HG03565 (cell line): Measurements from ENCODE around the gene PLXNA2.

Experiments
- ATAC-seq: cut with Tn5 transposase; IDR thresholded peaks from one replicate; pipeline ENCODE4 v1.9.1; 2021; ENCODE audit warnings: mild to moderate bottlenecking, moderate library complexity; ENCODE audit not compliant: unreplicated experiment

Gene PLXNA2

GRCh38 chr1:208052926-208053407 lies 191.2 kb downstream of the PLXNA2 start:
- no peak for ATAC-seq

- ATAC-seq = no peak
Measured at GRCh38 chr1:208052135-208052534, 192.0 kb downstream of the PLXNA2 start.

GRCh38 chr1:208051651-208052050 lies 192.5 kb downstream of the PLXNA2 start:
- no peak for ATAC-seq

GRCh38 chr1:208048904-208049303 lies 195.3 kb downstream of the PLXNA2 start:
- no peak for ATAC-seq

GRCh38 chr1:208047975-208048374 lies 196.2 kb downstream of the PLXNA2 start:
- ATAC-seq = no peak

- ATAC-seq = no peak
Measured at GRCh38 chr1:208047476-208047934, 196.7 kb downstream of the PLXNA2 start.

GRCh38 chr1:208045463-208046260 lies 198.5 kb downstream of the PLXNA2 start:
- no peak for ATAC-seq

GRCh38 chr1:208044589-208045462 lies 199.4 kb downstream of the PLXNA2 start:
- ATAC-seq = no peak

- no peak for ATAC-seq
Measured at GRCh38 chr1:208043691-208044181, 200.4 kb downstream of the PLXNA2 start.

- no peak for ATAC-seq
Measured at GRCh38 chr1:208042868-208043267, 201.3 kb downstream of the PLXNA2 start.

- ATAC-seq = no peak
Measured at GRCh38 chr1:208042041-208042615, 202.1 kb downstream of the PLXNA2 start.

GRCh38 chr1:208041505-208041904 lies 202.7 kb downstream of the PLXNA2 start:
- no peak for ATAC-seq

- no peak for ATAC-seq
Measured at GRCh38 chr1:208040821-208041297, 203.3 kb downstream of the PLXNA2 start.

GRCh38 chr1:208039536-208040332 lies 204.4 kb downstream of the PLXNA2 start:
- no peak for ATAC-seq

GRCh38 chr1:208038303-208038702 lies 205.9 kb downstream of the PLXNA2 start:
- ATAC-seq = no peak

GRCh38 chr1:208036918-208037766 lies 207.0 kb downstream of the PLXNA2 start:
- ATAC-seq = no peak

GRCh38 chr1:208036106-208036808 lies 207.9 kb downstream of the PLXNA2 start:
- ATAC-seq = no peak

GRCh38 chr1:208034135-208034534 lies 210.0 kb downstream of the PLXNA2 start:
- no peak for ATAC-seq

- ATAC-seq = no peak
Measured at GRCh38 chr1:208033236-208033635, 210.9 kb downstream of the PLXNA2 start.
